ENCODE measurements around the gene SMS. TPM values are rescaled to one million over a fixed set of nuclear protein-coding genes. Genes with fewer than 3 reads are reported as not detected.

SMS gene
- total and polyA plus RNA-seq, 11 donors: 24.0 to 109 (median 50.2) TPM

GRCh38 chrX:22024577-22024976 is 84.1 kb downstream of the SMS start:
- intact Hi-C loops (cut with DNase I): loop anchor here in 1 of 10 donors (10.0 kb wide), 1 partner anchor 400 kb away; no protein-coding TSS in a partner anchor
- DNase-seq (no peak), ATAC-seq (no peak)
- H3K27ac ChIP-seq: no peak overlapping the region
- WGBS, 4 donors: 39 to 59% (median 55%) methylated on average over 2 of the region's 2 CpGs
- TF ChIP-seq CTCF (IDR thresholded peaks at IDR 0.05) (no peak), POLR2A (IDR thresholded peaks at IDR 0.05) (no peak)
- peaks cover 0 to 3% (median 0%) of the 10 kb centered on the region in 12 donors for H3K9me3 ChIP-seq
- no peaks in the 10 kb centered on the region for H3K27me3 ChIP-seq
- no peak overlapping the region for H3K4me3 ChIP-seq
- H3K36me3 ChIP-seq: no peaks in the 10 kb centered on the region
- no peaks in the 10 kb centered on the region for H3K4me1 ChIP-seq

- ATAC-seq: no peak
- 69 to 83% (median 76%) methylated on average over 7 of the region's 7 CpGs for WGBS, 4 donors
These were observed 85.2 kb downstream of the SMS start for GRCh38 chrX:22025751-22026150.

GRCh38 chrX:22026731-22027130 is 86.2 kb downstream of the SMS start:
- intact Hi-C loops (cut with DNase I): loop anchor here in 1 of 10 donors (10.0 kb wide), 1 partner anchor 398 kb away; no protein-coding TSS in a partner anchor
- TF ChIP-seq CTCF (IDR thresholded peaks at IDR 0.05) (no peak), POLR2A (IDR thresholded peaks at IDR 0.05) (no peak)
- H3K27ac ChIP-seq: no peak overlapping the region
- 68 to 80% (median 71%) methylated on average over 4 of the region's 4 CpGs for WGBS, 4 donors
- no peaks in the 10 kb centered on the region for H3K4me1 ChIP-seq
- H3K4me3 ChIP-seq: no peak overlapping the region
- no peaks in the 10 kb centered on the region for H3K36me3 ChIP-seq
- DNase-seq (no peak), ATAC-seq (no peak)
- H3K9me3 ChIP-seq: peaks cover 0 to 3% (median 0%) of the 10 kb centered on the region in 12 donors
- no peaks in the 10 kb centered on the region for H3K27me3 ChIP-seq

More at GRCh38 chrX:22025751-22026150, 85.2 kb downstream of the SMS start:
- no peaks in the 10 kb centered on the region for H3K4me1 ChIP-seq
- no peak overlapping the region for H3K4me3 ChIP-seq
- TF ChIP-seq CTCF (IDR thresholded peaks at IDR 0.05) (no peak), POLR2A (IDR thresholded peaks at IDR 0.05) (no peak)
- H3K27ac ChIP-seq: no peak overlapping the region
- H3K9me3 ChIP-seq: peaks cover 0 to 3% (median 0%) of the 10 kb centered on the region in 12 donors
- H3K36me3 ChIP-seq: no peaks in the 10 kb centered on the region
- DNase-seq: no peak
- no peaks in the 10 kb centered on the region for H3K27me3 ChIP-seq
- intact Hi-C loops (cut with DNase I): loop anchor here in 1 of 10 donors (10.0 kb wide), 1 partner anchor 399 kb away; no protein-coding TSS in a partner anchor

- no peak within 1 kb of the TSS for H3K4me3 ChIP-seq
- 60 to 77% (median 70%) methylated on average over 1 of the region's 1 CpG for WGBS, 4 donors
These were observed 91.6 kb downstream of the SMS start, which contains the start of gene PHEX for GRCh38 chrX:22032084-22032483. Gene PHEX, plus strand, starts transcription at chrX:22032325. Its CDS starts 681 bp downstream, at chrX:22033006.

More at GRCh38 chrX:22032084-22032483, 91.6 kb downstream of the SMS start, which contains the start of gene PHEX:
- TF ChIP-seq CTCF (IDR thresholded peaks at IDR 0.05) (no peak), POLR2A (IDR thresholded peaks at IDR 0.05) (no peak)
- Histone ChIP-seq H3K9me3 (no peaks in the 10 kb centered on the region), H3K4me1 (no peaks in the 10 kb centered on the region), H3K27me3 (no peaks in the 10 kb centered on the region), H3K27ac (no peak within 1 kb of the TSS), H3K36me3 (no peaks in the 10 kb centered on the region)
- ATAC-seq: no peak
- intact Hi-C loops (cut with DNase I): no loop called here
- DNase-seq: no peak

Data from heart left ventricle (tissue), 16 donors.